GM19463 (cell line): Measurements from ENCODE around the gene EEF1AKMT1.

Experiments
- ATAC-seq: cut with Tn5 transposase; IDR thresholded peaks from one replicate; pipeline ENCODE4 v1.9.1; 2021; ENCODE audit warnings: mild to moderate bottlenecking, moderate library complexity; ENCODE audit not compliant: unreplicated experiment

The EEF1AKMT1 gene, protein sequence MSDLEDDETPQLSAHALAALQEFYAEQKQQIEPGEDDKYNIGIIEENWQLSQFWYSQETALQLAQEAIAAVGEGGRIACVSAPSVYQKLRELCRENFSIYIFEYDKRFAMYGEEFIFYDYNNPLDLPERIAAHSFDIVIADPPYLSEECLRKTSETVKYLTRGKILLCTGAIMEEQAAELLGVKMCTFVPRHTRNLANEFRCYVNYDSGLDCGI

GRCh38 chr13:20773194-20774080, at the start of gene EEF1AKMT1:
Gene EEF1AKMT1, minus strand, starts transcription at chr13:20773961. Its CDS starts 16,363 bp downstream, at chr13:20757598.
- peak; percentile 85 for ATAC-seq

GRCh38 chr13:20823071-20823470, 49.3 kb upstream of the EEF1AKMT1 start:
- ATAC-seq = no peak

- ATAC-seq = no peak
Measured at GRCh38 chr13:20822406-20822805, 48.6 kb upstream of the EEF1AKMT1 start.

- no peak for ATAC-seq
Measured at GRCh38 chr13:20819715-20820114, 46.0 kb upstream of the EEF1AKMT1 start.

DNA sequence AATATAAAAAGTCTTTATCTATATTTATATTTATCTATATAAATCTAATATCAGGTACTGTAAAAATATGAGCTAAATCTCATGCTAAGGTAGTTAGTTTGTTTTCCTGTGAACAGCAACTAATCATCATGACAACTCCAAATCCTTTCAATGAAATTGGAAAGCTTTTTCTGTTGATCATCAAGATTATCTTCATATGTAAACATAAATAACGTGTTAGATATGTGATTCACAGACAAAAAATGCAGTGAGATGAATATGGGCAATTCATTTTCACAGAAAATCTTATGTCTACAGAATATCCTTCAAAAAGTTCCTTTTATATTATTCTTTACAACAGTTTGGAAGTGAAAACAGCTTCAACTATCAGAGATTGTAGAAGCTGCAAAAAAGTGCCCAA, 41.7 kb upstream of the EEF1AKMT1 start:
- no peak for ATAC-seq

DNA sequence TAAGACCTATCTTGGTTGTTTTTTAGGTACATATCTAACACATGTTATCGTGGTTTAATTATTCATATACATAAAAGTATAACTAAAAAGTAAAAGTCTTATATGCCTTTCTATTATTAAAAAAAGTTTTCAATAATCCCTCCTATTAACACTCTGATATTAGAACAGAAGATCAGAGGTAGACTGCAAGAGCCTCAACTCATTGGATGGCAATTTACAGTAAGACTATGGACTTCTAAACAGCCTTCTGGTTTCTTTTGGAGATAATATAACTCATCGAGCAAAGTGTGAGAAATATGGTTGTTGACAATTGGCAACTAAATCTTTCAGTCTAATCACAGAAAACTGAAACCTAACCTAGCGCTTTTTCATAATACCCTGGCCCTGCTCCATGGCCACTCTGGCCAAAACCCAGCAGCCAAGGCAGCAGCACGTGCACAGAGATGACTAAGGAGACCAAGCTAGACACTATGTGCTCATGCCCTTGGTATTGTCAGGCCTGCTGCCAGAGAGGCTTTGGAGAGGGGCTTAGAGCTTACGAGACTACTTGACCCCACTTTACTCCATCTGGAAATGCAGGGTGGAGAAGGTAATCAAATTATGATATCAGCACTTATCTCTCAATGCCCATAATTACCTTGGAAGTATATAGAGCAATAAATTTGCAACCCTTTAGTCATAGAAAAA, 40.6 kb upstream of the EEF1AKMT1 start:
- no peak for ATAC-seq

GRCh38 chr13:20812890-20813289, 39.1 kb upstream of the EEF1AKMT1 start:
- no peak for ATAC-seq

DNA sequence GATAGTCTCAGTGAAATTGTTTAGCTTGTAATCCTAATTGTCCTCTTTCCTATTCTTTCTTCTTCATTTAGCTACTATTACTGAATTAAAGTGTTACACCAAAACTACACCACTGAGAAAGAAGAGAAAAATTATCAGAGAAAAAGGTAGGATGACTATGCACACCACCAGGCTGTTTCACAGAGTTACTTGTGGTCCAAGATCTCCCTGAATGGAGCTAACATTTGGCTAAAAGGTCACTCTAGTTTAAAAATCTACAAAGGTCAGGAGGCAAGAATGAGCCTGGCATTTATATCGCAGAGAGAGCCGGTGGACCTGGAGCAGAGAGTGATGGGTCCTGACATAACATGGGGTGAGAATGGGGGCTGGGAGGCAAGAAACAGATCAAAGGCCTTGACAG, 37.0 kb upstream of the EEF1AKMT1 start:
- no peak for ATAC-seq

- no peak for ATAC-seq
Measured at GRCh38 chr13:20808874-20809273, 35.1 kb upstream of the EEF1AKMT1 start.

GRCh38 chr13:20803180-20803965, 29.6 kb upstream of the EEF1AKMT1 start:
- no peak for ATAC-seq

DNA sequence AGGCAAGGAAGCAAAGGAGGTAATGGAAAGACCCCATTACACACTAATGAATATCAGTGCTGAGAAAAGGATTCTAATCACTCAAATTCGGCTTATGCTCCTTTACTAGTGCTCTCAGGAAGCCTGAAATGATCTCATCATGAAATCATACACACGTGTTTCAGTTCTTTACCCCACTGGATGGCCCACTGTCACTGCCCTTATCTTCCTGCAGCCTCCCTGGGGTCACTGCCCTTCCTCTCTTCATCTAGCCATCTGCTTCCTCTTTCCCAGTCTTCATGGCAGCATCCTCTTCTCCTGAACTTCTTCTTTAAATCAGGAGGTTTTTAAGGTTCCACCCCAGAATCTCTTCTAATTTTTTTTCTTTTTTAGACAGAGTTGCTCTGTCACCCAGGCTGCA, 27.9 kb upstream of the EEF1AKMT1 start:
- no peak for ATAC-seq

DNA sequence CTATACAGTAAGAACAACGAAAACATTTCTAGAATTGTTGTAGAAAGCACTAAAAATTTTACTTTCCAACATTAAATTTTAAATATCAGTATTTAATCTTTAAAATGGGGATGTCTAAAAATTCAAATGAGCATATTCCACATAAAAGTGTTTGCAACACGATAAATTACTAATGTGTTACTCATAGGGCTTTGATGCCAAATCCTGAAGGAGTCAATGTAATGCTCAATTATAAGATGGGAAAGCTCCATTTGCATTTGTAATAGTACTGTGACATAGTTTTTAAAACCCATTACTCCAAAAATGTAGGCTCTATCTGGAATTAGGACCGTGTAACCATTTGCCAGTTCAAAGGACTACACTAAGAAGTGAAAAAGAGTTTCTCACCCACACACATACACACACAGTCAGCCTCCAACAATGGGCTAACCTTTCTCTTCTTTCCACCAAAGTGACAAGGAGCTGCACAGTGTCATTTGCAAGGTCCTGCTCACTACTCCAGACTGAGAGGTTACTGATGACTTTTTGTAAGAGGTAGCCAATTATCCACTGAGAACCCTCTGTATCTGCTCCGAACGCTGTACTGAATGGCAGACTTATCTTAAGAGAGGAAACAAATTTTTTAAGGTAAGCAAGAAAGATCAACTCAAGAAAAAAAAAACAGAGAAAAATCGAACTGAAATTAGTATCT, 26.1 kb upstream of the EEF1AKMT1 start:
- no peak for ATAC-seq

DNA sequence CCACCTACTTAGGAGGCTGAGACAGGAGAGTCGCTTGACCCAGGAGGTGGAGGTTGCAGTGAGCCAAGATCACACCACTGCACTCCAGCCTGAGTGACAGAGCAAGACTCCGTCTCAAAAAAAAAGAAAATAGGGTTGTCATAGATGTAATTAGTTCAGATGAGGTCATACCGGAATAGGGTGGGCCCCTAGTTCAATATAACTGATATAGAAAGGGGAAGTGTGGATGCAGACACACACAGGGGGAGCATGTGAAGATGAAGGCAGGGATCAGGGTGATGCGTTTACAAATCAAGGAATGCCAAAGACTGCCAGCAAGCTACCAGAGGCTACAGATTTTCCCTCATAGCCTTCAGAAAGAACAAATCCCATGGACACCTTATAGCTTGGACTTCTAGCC, 24.3 kb upstream of the EEF1AKMT1 start:
- no peak for ATAC-seq

- no peak for ATAC-seq
Measured at GRCh38 chr13:20796791-20797508, 23.2 kb upstream of the EEF1AKMT1 start.

GRCh38 chr13:20789665-20790064, 15.9 kb upstream of the EEF1AKMT1 start:
- no peak for ATAC-seq

GRCh38 chr13:20788312-20788711, 14.6 kb upstream of the EEF1AKMT1 start:
- no peak for ATAC-seq

GRCh38 chr13:20787180-20787579, 13.4 kb upstream of the EEF1AKMT1 start:
- ATAC-seq = no peak

DNA sequence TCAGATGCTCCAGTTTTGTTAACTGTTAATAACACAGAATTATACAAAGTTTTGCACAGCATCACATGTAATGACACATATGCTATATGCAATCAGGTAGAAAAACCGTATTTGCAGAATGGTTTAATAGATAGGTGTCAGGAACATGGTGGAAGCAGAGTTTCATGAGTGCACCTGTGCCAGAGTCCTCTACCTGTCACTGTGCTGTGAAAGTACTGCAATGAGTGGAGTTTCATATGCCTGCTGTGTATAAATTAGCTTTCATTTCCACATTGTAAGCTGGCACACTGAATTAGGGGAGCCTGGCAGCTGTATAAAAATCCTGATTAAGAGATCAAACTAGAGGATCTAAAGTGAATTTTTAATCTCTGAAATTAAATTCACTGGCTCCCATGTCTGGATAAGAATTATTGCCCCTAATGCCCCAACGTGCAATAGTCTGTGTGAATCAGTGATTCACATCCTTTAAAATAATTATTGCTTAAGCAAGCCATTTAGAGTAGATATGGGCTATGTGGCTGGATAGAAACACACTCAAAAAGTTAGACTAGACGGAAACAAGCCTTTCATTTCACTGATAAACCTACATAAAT, 8.5 kb upstream of the EEF1AKMT1 start:
- peak; percentile 73 for ATAC-seq

DNA sequence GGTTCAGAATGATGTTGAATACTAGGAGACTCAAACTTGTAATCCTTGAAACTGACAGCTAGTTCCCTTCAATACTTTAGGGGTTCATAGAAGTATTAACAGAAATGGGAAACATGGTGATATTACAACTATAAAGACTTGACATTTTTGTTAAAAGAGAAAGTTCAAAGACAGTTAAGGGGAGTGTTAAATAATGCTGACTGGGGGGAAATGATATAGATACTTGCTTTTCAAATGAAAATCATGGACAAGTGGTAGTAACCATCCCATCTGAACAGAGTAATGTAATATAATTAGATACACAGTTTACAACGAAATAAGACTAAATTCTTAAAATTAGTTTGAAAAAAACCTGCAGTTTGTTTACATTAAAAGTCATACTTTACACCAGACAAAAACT, 6.6 kb upstream of the EEF1AKMT1 start:
- ATAC-seq = no peak
